Sigmoid colon (tissue), 4 donors: ENCODE results near the gene TMEM140.

ENCODE experiments used
- POLR2A ChIP-seq, 2 donors: fragments of 450-650 bp; IDR thresholded peaks; one replicate each; pipeline ENCODE4 v1.6.1; 2016; ENCODE audit warnings: antibody characterized with exemption in 2 of 2, mild to moderate bottlenecking in 2 of 2, moderate library complexity in 2 of 2
- POLR2AphosphoS5 ChIP-seq, 4 donors: sonication (generic); formaldehyde crosslinking; IDR thresholded peaks; one replicate each; pipeline ENCODE4 v1.6.1; 2017; ENCODE audit warnings: antibody characterized with exemption in 4 of 4
- TF ChIP-seq, protein P1 (sequence below), 4 experiments: fragments of 450-650 bp in 3 of 4; fragments of 200-600 bp in 1 of 4; IDR thresholded peaks; one replicate each; pipeline ENCODE4 v1.5.1; 2016 to 2019; ENCODE audit warnings: antibody characterized with exemption in 4 of 4, mild to moderate bottlenecking in 3 of 4, moderate library complexity in 2 of 4

DNA sequence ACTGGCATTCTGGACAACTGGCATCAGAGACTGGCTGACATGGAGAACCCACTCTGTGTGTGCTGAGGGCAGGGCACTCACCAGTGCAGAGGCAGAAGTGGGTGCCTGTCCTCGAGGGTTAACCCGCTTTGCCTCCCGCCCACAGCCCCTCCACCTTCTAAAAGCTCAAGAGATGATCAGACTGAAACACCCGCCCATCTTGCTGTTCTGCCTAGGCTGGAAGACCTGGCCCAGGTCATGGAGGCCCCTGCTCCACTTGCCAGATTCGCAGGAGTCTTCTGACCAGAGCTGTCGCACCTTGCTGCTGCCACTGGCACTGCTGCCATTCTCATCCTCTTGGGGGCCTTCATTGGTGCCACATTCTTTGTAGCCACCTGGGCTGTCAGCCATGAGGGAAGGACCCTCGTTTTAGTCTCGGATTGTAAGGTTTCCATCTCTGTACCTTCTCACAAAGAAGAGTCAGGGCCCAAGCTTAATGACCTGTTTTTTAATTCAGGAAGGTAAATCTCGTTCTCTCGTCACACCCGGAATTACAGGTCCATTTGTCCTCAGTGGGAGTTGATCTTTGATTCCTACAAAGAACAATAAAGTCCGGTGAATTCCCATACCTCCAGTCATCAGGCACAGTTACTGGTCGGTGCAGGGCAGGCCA is 20.7 kb downstream of the TMEM140 start:
- TF ChIP-seq POLR2A (IDR thresholded peaks at IDR 0.05) (no peak), POLR2AphosphoS5 (IDR thresholded peaks at IDR 0.05) (no peak)
- TF ChIP-seq, protein P1, sequence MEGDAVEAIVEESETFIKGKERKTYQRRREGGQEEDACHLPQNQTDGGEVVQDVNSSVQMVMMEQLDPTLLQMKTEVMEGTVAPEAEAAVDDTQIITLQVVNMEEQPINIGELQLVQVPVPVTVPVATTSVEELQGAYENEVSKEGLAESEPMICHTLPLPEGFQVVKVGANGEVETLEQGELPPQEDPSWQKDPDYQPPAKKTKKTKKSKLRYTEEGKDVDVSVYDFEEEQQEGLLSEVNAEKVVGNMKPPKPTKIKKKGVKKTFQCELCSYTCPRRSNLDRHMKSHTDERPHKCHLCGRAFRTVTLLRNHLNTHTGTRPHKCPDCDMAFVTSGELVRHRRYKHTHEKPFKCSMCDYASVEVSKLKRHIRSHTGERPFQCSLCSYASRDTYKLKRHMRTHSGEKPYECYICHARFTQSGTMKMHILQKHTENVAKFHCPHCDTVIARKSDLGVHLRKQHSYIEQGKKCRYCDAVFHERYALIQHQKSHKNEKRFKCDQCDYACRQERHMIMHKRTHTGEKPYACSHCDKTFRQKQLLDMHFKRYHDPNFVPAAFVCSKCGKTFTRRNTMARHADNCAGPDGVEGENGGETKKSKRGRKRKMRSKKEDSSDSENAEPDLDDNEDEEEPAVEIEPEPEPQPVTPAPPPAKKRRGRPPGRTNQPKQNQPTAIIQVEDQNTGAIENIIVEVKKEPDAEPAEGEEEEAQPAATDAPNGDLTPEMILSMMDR (IDR thresholded peaks at IDR 0.05) = no peak
